Esophagus muscularis mucosa (tissue), 3 donors: ENCODE results near the gene UGT1A10.

Experiments
- CTCF ChIP-seq, 3 experiments: fragments of 200-600 bp in 2 of 3; fragments of 450-650 bp in 1 of 3; sonication (generic) in 2 of 3; IDR thresholded peaks; one replicate each; pipeline ENCODE4 v1.5.1; 2017 to 2019; ENCODE audit warnings: antibody characterized with exemption in 3 of 3, mild to moderate bottlenecking in 2 of 3, moderate library complexity in 1 of 3
- POLR2AphosphoS5 ChIP-seq, 2 donors: sonication (generic); formaldehyde crosslinking; IDR thresholded peaks; one replicate each; pipeline ENCODE4 v1.6.1; 2017; ENCODE audit warnings: antibody characterized with exemption in 2 of 2

GRCh38 chr2:233680361-233681045 lies 44.3 kb downstream of the UGT1A10 start:
- TF ChIP-seq CTCF (IDR thresholded peaks at IDR 0.05) = no peak
- no peak for TF ChIP-seq POLR2AphosphoS5 (IDR thresholded peaks at IDR 0.05)
